Tibial nerve (tissue), 3 donors: Measurements from ENCODE around the gene YWHAG.

ENCODE experiments used
- CTCF ChIP-seq, 5 experiments: fragments of 200-600 bp in 3 of 5; fragments of 450-650 bp in 2 of 5; sonication (generic) in 3 of 5; IDR thresholded peaks; one replicate each; pipeline ENCODE4 v1.5.1; 2016 to 2019; ENCODE audit warnings: antibody characterized with exemption in 5 of 5, mild to moderate bottlenecking in 3 of 5, moderate library complexity in 2 of 5
- POLR2A ChIP-seq, 2 donors: fragments of 450-650 bp; IDR thresholded peaks; one replicate each; pipeline ENCODE4 v1.6.1; 2017; ENCODE audit warnings: antibody characterized with exemption in 2 of 2, mild to moderate bottlenecking in 2 of 2, moderate library complexity in 2 of 2

- no peak for TF ChIP-seq CTCF (IDR thresholded peaks at IDR 0.05)
- TF ChIP-seq POLR2A (IDR thresholded peaks at IDR 0.05), result no peak
Measured at GRCh38 chr7:76343931-76344321, 14.9 kb downstream of the YWHAG start.
